Psoas muscle (tissue), 8 donors: ENCODE results near the gene NIPBL. TPM values are rescaled to one million over a fixed set of nuclear protein-coding genes. Genes with fewer than 3 reads are reported as not detected.

Experiments
- ATAC-seq, 4 donors: fragments of 200-7000 bp; cut with Tn5 transposase; one replicate each; pipeline ENCODE4 v1.9.1; 2020; ENCODE audit warnings: moderate library complexity in 3 of 4, mild to moderate bottlenecking in 2 of 4
- DNase-seq, 2 donors: peaks; one replicate each; pipeline ENCODE4 v3.0.0-alpha.2; 2020
- H3K27ac ChIP-seq: fragments of 200-600 bp; one replicate; pipeline ENCODE4 v1.8.0; 2022
- H3K27me3 ChIP-seq, 3 donors: fragments of 200-600 bp in 1 of 3; one replicate each; pipeline versions ENCODE4 v1.6.1 to v1.8.0; 2013 to 2022; ENCODE audit warnings: low read length in 2 of 3, mild to moderate bottlenecking in 2 of 3, moderate library complexity in 1 of 3; ENCODE audit not compliant: insufficient read depth in 3 of 3
- H3K36me3 ChIP-seq, 2 donors: fragments of 200-600 bp in 1 of 2; one replicate each; pipeline versions ENCODE4 v1.6.1 to v1.8.0; 2013 to 2022; ENCODE audit warnings: low read depth in 1 of 2, mild to moderate bottlenecking in 1 of 2, moderate library complexity in 1 of 2; ENCODE audit not compliant: insufficient read depth in 1 of 2
- H3K4me1 ChIP-seq: fragments of 200-600 bp; one replicate; pipeline ENCODE4 v1.8.0; 2022
- H3K4me3 ChIP-seq: fragments of 200-600 bp; one replicate; pipeline ENCODE4 v1.8.0; 2022; ENCODE audit warnings: mild to moderate bottlenecking
- H3K9me3 ChIP-seq: fragments of 200-600 bp; one replicate; pipeline ENCODE4 v1.8.0; 2022
- WGBS, 3 donors: extraction: QIAGEN DNeasy Blood & Tissue Kit; methylation state at CpG; one replicate each; pipeline versions ENCODE4 v1.1.6 to v1.1.7; 2013; 5-methylcytosine and 5-hydroxymethylcytosine counted together
- intact Hi-C, 2 donors: fragments of 100-400 bp; cut with DNase I; formaldehyde crosslinking; loops; one replicate each; pipeline versions ENCODE4 v1.11.0 to v1.14.2; 2022
- polyA plus RNA-seq, 3 donors: library from polyadenylated mRNA; stranded (reverse); fragments of 200-250 nt; gene quantifications; one replicate each; pipeline ENCODE4 v1.2.3, GENCODE V29; 2013
- total RNA-seq, 4 donors: library from RNA; stranded (reverse); fragmentation: NEBNext Ultra II Directional in 2 of 4; extraction: Animal tissue kit (Norgen Biotek cat#: 25700) in 2 of 4; gene quantifications; one replicate each; pipeline versions ENCODE4 v1.2.1 to v1.2.4, GENCODE V29; 2021 to 2023
- TF ChIP-seq, protein P1 (sequence below): fragments of 200-600 bp; IDR thresholded peaks from one replicate; pipeline ENCODE4 v1.8.0; 2022; ENCODE audit warnings: antibody characterized with exemption
- donor health status: healthy with polysubstance abuse.
- donor health status: DM: no; HTN: no; CAD: no; lungs with moderate emphysema.
- donor health status: Bipolar disorder and iron deficiency.
- donor health status: healthy.
- donor health status: DM: yes; HTN: yes; CAD: no.
- donor health status: DM: no; HTN: no; CAD: no.
- donor health status: DM: no; HTN: no; CAD: no.
- donor health status: DM: yes; HTN: yes; CAD: no.

Gene NIPBL
- total and polyA plus RNA-seq, 7 donors: 12.5 to 51.4 (median 38.1) TPM

DNA sequence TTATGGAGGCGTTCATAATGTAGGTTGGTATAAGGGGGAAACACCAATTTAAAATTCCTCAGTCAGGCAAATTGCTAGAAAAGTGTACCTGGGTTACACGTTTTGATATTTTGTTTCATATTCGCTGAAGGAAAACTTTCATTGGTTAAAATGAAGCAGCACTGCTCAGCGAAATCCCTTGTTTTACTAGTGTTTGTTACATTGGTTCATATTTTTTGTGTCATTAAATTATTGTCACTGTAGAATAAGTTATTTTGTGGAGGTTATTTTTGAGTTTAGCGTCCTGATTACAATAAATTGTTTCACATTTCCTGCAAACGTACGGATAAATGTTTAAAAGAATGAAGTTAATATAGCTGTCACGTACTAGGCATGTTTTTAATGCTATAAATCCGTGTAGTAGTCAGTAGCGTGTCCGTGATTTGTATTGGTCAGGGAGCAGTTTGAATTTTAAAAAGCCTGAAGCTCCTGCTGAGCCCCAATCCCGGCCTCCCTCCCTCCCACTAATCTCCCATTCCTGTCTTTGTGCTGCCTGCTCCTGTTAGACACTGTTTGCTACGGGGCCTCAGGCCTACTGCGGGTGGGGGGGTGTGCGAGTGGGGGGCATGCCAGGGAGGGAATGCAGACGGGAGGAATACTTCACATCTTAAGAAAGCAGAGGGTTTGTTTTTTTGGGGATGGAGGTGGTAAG lies 2.0 kb downstream of the NIPBL start:
- WGBS, 3 donors: 1 to 2% (median 1%) methylated on average over 16 of the region's 16 CpGs

DNA sequence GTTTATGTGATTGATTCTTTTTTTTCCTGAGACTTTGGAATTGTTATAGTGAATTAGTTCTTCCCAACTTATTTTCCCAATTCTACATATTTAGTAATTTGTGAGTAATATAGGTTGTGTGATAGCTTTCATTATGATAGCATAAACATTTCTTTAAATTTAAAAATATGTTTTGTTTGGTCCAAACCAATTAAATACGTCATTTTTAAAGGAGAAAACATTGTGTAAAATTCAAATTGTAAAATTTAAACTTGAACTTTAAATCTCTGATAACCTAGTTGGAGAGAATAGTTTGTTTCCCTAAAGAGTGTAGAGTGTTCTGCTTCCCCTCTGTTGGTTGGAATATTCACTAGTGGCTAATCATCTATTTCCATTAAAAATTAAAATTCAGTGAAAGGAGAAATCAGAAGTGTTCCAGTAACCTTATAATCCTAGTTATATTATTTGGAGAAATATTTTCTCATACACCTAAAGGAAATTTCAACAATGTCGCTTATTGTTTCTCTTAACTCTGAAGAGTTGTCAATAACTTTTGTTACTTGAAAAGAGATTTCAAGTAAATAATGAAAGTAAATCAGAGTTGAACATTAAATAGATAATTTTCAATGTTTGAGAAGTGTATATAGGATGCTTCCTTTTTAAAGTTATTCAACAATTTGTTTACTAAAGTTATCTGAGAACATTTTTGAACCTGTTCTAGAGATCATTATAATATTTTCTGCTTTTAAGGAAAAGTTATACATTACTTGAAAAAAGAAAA lies 2.9 kb downstream of the NIPBL start:
- Histone ChIP-seq H3K27me3 (no peaks in the 10 kb centered on the region), H3K36me3 (no peaks in the 10 kb centered on the region), H3K9me3 (no peaks in the 10 kb centered on the region), H3K4me3 (peak overlapping the region; percentile 86), H3K4me1 (peaks cover 56% of the 10 kb centered on the region), H3K27ac (peak overlapping the region; percentile 96)
- TF ChIP-seq, protein P1, sequence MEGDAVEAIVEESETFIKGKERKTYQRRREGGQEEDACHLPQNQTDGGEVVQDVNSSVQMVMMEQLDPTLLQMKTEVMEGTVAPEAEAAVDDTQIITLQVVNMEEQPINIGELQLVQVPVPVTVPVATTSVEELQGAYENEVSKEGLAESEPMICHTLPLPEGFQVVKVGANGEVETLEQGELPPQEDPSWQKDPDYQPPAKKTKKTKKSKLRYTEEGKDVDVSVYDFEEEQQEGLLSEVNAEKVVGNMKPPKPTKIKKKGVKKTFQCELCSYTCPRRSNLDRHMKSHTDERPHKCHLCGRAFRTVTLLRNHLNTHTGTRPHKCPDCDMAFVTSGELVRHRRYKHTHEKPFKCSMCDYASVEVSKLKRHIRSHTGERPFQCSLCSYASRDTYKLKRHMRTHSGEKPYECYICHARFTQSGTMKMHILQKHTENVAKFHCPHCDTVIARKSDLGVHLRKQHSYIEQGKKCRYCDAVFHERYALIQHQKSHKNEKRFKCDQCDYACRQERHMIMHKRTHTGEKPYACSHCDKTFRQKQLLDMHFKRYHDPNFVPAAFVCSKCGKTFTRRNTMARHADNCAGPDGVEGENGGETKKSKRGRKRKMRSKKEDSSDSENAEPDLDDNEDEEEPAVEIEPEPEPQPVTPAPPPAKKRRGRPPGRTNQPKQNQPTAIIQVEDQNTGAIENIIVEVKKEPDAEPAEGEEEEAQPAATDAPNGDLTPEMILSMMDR: no peak
- DNase-seq: no peak
- intact Hi-C loops: loop anchor here (5.0 to 10.0 kb wide), 3 partner anchors 63 to 635 kb away; partner anchors contain the start of gene NADK2 (in 1 of the 2)
- no peak for ATAC-seq
- WGBS, 3 donors: 36 to 43% (median 42%) methylated on average over 2 of the region's 2 CpGs

More for the DNA sequence above, 2.0 kb downstream of the NIPBL start:
- ATAC-seq: no peak
- TF ChIP-seq, protein P1: no peak
- H3K4me3 ChIP-seq: peak overlapping the region; percentile 86
- intact Hi-C loops: loop anchor here (5.0 to 10.0 kb wide), 3 partner anchors 64 to 634 kb away; partner anchors contain the start of gene NADK2 (in 1 of the 2)
- H3K4me1 ChIP-seq: peaks cover 59% of the 10 kb centered on the region
- peak overlapping the region; percentile 96 for H3K27ac ChIP-seq
- no peak for DNase-seq
- H3K9me3 ChIP-seq: no peaks in the 10 kb centered on the region
- H3K27me3 ChIP-seq: no peaks in the 10 kb centered on the region
- H3K36me3 ChIP-seq: no peaks in the 10 kb centered on the region

DNA sequence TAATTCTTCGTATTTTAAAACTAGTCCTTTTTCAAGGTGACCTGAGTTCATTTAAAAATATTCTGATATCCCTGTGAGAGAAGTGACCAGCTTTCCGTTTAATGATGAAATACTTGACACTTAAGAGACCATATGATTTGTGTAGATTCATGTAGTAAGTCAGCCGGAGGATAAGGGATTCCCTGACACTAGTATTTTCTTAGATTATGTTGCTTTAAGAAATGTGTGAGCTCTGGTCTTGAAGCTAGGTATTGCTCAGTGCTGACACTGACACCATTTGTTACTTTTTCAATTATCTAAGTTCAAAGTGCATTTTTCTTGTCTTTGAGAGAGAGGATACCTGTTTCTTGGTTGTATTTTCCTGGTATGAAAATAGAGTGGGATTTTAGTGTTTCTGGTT lies 4.2 kb downstream of the NIPBL start:
- peaks cover 50% of the 10 kb centered on the region for H3K4me1 ChIP-seq
- H3K4me3 ChIP-seq: peak overlapping the region; percentile 28
- ATAC-seq (no peak), DNase-seq (no peak)
- H3K9me3 ChIP-seq: no peaks in the 10 kb centered on the region
- H3K36me3 ChIP-seq: no peaks in the 10 kb centered on the region
- intact Hi-C loops: no loop called here
- H3K27ac ChIP-seq: peak overlapping the region; percentile 96
- H3K27me3 ChIP-seq: no peaks in the 10 kb centered on the region
- 22 to 29% (median 23%) methylated on average over 3 of the region's 3 CpGs for WGBS, 3 donors
- TF ChIP-seq, protein P1: no peak

DNA sequence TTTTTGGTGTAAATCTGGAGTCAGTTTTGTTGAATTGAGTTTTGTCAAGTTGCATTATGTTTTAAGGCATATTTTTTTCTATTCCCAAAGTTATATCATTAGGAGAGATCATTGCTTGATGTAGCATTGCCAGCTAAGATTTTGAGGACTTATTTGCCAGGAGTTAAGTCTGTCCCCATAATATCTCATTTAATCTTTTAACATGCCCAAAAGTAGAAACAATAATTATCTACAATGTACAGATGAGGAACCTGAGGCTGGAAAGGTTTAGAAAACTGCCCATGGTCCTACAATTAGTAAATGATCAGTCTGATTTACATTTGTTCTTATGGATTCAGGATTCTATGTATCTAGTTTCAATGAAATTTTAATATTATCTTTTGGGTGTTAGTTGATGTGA lies 4.7 kb downstream of the NIPBL start:
- Histone ChIP-seq H3K36me3 (no peaks in the 10 kb centered on the region), H3K27ac (peak overlapping the region; percentile 96), H3K4me3 (peak overlapping the region; percentile 28), H3K27me3 (no peaks in the 10 kb centered on the region), H3K4me1 (peaks cover 51% of the 10 kb centered on the region), H3K9me3 (no peaks in the 10 kb centered on the region)
- ATAC-seq: no peak
- intact Hi-C loops: no loop called here
- no peak for DNase-seq
- TF ChIP-seq, protein P1: no peak
